Stimulated activated CD8-positive, alpha-beta memory T cell treated with anti-CD3 and anti-CD28 coated beads, Interleukin-2, amount 100 ng/mL, for 1 hour (primary cell): ENCODE measurements around the gene GALNT2.
A peak's percentile ranks its signal among the peaks of the same experiment; 100 is the strongest.

Experiments used
- DNase-seq, 2 donors: peaks; one replicate each; pipeline ENCODE4 v3.0.0-alpha.2; 2020; ENCODE audit warnings: low read depth in 2 of 2

The GALNT2 gene

DNA sequence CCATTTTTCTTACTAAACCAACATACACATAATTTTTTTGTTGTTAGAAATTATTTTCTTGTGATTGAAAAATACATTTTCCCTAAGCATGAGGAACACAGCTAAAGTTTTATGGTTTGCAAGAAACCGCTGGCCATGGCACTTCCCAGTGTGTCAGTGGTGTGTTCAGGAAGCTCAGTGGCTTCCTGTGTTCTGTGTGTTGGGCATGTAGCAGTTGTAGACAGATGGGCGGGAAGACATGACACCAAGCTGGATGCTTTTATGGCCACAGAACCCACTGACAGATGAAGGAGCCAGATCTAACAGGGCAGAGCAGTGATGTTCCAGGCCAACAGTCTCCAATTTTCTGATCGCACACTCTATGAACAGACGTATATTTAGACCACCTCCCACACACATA is 119.8 kb downstream of the GALNT2 start:
- DNase-seq = no peak

DNA sequence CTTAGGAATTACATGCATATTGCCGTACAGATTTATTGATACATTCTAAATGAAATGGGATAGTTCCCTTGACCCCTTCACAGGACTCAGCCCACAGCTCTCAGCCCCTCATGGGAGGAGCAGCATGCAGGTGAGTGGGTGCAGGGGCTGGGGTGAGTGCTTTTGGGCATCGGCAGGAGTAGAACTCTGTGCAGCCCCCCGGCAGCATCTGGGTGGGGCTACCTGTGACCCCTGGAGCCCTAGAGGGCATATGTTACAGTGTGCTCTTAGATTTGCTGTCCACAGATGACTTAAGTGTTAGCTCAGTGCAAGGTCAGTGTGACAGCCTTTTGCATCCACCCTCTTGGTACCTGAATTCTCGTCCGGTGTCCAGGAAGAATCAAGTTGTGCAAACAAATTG is 120.3 kb downstream of the GALNT2 start:
- no peak for DNase-seq

DNA sequence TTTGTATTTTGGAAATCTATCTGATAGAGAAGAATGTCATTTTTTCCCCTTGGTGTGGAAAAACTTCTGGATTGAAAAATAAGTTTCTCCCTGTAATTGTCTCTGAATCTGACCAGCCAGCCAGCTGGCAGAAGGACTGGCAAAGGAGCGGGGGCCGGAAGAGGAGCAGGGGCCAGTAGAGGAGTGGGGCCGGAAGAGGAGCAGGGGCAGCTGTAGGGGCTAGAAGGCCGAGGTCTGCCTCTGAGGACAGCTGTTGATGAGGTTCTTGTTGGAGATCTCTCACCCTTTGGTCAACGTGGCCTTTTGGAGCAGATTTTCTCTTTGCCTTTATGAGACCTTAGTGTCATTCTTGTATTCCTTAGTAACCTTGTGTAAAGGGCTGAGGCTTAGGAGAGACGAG is 121.8 kb downstream of the GALNT2 start:
- no peak for DNase-seq

DNA sequence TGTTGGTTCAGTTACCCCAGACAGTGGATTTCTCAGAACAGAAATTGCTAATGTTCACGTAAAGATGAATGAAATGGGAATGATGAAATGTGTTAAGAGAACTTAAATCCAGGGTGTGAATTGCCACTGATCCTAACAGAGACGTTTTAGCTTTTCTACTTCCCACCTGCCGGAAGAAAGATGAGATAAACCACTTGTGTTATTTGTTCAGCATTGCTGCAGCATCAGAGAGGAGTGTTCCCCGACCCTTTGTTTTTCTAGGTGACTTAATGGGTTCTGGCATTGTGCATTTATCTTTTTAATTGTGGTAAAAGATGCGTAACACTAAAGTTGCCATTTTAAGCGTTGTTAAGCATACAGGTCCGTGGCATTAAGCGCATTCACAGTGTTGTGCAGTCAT is 122.3 kb downstream of the GALNT2 start:
- DNase-seq = no peak

DNA sequence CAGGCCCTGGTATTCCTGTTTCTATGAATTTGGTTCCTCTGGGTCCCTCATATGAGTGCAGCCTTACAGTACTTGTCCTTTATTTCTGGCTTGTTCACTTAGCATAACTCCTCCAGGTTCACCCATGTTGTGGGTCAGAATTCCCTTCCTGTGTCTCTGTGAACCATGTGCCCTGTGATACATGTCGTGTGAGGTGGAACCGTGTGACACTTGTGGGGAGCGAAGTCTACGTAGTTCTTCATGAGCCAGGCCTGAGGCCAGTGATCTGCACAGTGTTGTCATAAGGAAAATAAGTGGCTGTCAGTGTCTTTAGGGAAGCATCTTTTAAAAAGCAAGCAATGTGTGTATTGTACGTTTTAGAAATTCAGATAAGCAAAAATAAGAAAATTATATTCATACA is 122.8 kb downstream of the GALNT2 start:
- DNase-seq = no peak

DNA sequence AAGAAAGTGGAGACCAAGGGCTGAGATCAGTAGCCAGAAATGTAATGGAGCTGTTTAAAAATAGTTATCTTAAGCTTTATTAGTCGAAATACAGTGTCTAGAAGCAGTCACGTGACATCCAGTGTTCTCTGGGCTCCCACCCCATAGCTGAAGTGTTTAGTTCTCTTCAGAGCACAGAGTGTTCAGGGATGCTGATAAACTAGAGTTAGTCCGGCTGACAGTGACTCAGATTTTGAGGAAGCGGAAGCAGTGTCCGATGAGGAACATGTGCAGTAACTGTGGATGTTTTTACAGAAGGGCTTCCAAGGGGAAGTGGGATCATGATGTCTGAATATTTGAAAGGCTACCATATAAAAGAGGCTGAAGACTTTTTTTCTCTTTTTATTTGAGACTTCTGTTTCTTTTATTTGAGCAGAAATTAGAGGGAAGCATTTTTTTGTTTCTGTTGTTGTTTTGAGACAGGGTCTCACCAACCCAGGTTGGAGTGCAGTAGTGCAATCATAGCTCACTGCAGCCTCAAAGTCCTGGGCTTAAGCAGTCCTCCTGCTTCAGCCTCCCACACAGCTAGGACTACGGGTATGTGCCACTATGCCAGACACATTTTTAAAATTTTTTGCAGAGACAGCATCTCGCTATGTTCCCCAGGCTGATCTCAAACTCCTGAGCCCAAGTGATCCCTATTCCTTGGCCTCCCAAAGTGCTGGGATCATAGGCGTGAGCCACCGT is 124.2 kb downstream of the GALNT2 start:
- DNase-seq = no peak

DNA sequence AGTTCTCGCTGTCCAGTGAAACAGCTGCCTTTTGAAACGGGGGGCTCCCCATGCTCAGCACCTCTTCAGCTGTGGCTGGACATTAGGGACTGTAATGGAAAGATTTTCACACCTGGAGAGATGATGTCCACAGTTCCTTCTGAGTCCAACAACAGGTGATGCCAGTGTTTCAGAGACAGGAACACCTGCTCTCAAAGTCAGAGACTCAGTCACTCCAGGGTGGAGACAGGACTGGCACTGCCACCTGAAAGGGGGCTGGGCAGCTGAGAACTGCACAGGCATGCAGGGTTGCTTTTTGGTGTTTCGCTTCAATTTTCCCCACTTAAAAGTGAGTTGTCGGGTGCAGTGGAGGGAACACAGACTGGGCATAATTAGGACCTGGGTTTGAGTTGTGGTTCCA is 124.8 kb downstream of the GALNT2 start:
- DNase-seq = no peak

DNA sequence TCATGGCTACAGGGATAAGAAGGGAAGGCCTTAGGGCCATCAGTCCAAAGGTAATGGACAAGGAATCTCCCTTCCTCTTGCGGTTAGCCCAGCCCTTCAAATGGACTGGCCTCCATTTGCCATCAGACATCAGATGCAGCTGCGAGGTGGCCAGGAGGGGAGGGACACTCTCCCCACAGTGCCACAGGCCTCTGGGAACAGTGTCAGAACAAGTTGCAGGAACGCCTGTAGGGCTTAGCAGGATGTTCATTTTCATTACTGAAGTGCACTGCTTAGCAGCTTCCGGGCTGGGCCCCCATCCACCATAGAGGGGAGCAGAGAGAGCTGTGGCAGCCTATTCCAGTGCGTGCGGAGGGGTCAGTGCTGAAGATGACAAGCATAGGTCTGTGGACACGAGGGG is 127.5 kb downstream of the GALNT2 start:
- DNase-seq = no peak

DNA sequence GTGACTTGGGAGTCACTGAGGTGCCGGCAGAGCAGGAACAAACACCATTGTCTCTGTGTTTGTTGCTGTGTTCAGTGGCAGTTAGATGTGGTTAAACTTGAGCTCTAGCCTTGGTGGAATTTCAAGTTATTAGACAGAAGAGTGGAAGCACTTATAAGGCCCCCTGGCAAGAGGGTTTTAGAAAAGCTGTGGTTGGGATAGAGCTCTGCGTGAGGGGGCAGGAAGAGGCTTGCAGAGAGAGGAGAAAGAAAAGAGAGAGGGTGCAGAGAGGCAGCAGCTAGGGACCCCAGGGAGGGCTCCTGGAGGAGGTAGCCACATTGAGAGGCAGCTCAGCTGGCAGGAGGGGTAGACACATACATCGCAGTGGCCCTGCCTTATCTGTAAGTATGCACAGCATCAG is 128.2 kb downstream of the GALNT2 start:
- DNase-seq = no peak

DNA sequence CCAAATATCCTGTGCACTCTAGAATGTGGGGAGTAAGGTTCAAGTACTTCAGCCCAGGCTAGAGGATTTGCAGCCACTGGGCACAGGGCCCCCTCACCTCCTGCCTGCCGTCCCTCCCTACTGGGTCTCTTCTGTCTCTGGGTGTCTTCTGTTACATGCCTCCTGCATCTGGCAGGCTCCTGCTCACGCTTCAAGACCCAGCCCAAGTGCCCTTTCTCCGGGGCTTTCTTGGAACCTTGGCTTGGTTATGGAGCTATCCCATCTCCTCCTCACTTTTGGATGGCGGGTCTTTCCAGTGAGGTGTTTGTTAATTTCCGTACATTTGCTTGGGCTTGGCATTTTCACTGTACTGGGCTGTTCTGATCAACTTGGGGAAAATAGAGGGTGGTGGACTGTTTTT is 129.0 kb downstream of the GALNT2 start:
- DNase-seq = no peak

DNA sequence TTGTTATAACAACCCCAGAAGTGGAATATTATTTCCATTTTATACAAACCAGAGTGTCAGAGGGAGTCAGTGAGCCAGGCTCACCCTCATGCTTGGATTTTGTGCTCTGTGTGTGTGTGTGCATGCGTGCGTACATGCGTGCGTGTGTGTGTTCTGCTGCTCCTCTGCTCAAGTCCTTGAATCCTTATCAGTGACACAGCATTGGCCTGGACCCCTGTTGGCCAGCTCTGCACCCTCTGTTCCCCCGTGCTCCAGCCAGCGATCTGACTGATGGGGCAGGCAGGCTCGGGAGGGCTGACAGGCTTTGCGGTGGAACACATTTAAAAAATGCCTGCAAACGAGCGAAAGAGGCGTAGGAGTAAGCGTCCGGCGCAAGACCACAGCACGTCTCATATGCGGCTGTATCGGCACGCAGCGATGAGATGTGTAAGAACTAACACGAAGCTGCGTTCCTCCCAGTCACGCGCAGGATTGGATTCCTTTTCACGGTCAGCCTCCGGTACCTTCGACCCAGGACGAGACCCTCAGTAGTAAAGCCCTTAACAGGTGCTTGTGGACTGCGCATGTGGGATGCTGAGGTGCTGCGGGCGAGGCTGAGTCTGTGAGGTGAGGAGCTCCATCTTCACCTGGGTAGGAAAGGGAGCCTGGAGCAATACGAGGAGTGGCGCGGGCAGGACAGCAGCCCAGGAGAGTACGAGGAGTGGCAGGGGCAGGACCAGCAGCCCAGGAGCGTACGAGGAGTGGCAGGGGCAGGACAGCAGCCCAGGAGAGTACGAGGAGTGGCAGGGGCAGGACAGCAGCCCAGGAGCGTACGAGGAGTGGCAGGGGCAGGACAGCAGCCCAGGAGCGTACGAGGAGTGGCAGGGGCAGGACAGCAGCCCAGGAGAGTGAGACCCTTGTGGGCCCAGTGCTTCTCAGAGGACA is 130.9 kb downstream of the GALNT2 start:
- DNase-seq = no peak

DNA sequence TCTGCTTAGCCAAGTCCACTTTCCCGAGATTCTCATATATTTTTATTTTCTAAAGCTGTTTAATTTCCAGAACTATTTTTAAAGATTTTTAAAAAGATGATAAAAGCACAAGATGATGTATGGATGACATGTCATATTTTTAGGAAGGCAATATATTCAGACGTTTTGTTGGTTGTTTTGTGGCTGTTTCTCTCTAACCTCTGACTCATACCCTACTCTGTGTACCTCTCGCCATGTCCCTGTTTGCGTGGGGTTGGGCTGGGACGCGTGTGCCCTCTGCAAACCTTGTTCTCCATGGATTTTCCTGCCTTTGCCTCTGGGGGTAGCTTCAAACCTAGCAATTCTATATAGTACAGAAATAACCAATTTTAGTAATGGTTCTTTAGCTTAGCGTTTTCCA is 132.0 kb downstream of the GALNT2 start:
- DNase-seq = no peak

DNA sequence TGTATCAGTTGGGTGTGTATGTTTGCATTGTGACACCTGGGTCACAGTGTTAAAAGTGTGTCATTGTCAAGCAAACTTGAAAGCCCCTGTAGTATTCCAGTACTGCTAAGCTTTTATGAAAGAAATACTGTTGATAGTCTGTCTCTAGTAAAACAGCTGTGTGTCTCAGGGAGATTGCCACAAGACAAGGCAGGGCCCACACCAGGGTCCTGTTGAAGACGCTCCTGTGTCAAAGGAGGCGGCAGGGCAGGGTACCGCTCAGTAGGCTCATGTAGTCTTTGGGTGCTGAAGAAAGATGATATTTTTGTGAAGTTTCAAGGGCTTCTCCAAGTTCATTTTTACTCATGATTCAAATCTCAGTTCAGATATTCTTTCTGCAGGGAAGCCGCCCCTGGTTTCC is 132.5 kb downstream of the GALNT2 start:
- no peak for DNase-seq

DNA sequence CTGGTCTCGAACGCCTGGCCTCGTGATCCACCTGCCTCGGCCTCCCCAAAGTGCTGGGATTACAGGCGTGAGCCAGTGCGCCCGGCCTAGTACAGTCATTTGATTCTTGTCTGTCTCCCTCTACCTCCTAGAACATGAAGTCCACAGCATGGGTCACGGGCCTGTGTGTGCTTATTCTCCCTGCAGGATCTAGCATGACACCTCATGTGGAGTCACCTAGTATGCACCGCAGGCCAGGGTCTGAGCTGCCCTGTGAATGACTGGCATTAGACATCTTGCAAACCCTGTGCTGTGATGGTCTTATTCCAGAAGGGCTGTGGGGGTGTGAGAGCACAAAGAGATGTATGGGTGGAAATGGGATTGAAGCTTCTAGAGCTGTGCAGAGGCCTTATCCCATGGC is 133.2 kb downstream of the GALNT2 start:
- DNase-seq = no peak

DNA sequence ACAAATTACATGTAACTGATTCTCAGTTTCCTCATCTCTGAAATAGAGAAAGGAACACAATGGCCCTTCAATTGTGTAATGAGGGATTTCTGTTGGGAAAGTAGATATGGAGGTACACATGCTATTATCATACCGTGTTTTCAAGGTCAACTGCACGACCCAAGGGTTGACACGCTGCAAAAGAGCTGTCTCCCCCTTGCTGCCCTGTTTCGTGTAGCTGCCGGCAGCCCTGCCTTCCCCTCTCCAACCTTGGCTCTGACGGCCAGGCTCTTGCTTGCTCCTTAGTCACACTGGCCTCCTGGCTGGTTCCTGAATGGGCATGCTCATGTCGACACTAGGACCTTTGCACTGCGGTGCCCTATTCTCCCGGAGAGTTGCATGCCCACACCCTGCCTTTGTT is 134.4 kb downstream of the GALNT2 start:
- no peak for DNase-seq

DNA sequence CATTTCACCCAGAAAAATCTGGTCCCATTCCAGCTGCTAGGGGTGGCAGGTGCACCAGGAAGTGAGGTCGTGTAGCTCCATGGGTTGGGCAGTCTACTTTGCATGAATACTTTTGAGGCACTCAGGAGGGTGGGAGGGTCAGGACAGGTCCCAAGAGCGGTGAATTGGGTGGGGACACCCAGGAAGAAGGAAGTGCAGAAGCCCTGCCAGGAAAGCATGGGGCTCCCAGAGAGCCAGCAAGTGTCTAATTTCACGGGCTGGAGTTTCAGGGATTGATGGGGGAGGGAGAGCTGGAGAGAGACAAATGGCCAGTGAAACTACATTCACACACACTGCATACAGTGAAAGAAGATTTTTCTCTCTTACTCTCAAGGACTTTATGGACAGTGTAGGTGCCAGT is 137.8 kb downstream of the GALNT2 start:
- no peak for DNase-seq

DNA sequence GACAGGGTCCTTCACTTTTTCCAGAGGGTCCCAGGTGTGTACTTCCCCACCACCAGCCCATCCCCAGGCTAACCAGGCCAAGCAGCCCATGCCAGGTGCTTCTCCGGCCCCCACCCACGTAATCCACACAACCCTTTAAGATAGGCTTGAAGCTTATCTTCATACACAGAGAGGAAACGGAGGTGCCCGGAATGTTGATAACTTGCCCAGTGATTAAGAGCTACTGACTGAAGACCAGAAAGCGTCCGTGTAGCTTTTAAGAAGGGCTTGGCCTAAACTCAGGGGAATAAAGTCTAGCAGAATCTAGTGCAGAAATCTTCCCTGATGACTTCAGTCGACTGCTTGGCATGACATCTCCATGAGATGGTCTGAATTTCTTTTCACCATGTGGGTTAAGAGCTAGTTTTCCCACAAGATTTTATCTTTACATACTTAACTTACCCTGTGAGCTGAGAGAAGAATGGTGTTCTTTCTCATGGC is 138.7 kb downstream of the GALNT2 start:
- no peak for DNase-seq

DNA sequence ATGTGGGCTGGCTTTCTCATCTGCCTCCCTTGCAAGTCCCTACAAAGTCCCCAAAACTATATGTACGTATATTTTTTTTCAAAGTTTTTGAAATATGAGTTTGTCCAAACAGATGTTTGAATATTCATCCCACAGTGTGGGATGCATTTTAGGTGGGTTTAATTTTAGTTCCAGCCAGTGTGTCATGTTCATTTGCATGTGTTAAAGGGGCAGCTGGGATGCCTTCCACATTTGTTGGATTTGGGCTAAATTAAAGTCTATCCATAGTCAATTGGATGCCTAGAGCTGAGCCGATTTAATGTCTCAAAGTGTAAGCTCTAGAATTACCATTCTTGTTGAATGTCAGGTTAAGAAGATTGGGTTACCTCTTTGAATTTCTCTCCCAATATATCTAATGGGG is 139.2 kb downstream of the GALNT2 start:
- no peak for DNase-seq

DNA sequence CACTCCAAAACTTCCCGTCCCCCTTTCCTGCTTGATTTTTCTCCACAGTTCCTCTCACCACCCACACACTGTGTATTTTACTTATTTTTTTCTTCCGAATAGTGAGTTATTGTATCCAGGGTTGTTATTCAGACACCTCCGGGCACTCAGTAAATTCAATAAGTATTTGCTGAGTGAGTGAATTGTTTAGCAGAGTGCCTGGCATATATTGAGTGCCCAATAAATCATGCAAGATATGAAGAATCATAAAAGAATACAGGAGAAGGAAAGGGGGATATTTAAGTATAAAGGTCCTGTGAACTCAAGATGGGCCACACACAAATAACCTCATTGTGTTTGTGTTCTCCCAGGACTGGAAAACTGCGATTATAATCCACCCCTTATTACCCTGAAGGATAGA is 139.9 kb downstream of the GALNT2 start:
- DNase-seq = no peak

DNA sequence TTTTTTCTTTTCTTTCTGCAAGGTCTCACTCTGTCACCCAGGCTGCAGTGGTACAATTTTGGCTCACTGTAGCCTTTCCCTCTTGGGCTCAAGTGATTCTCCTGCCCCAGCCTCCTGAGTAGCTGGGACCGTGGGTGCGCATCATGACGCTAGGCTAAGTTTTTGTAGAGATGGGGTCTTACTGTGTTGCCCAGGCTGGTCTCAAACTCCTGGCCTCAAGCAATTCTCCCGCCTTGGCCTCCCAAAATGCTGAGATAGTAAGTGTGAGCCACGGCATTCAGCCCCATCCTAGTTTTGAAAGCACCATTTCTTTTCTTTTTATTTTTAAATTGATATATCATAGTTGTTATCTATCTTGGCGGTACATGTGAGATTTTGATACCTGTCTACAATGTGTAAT is 140.6 kb downstream of the GALNT2 start:
- no peak for DNase-seq

DNA sequence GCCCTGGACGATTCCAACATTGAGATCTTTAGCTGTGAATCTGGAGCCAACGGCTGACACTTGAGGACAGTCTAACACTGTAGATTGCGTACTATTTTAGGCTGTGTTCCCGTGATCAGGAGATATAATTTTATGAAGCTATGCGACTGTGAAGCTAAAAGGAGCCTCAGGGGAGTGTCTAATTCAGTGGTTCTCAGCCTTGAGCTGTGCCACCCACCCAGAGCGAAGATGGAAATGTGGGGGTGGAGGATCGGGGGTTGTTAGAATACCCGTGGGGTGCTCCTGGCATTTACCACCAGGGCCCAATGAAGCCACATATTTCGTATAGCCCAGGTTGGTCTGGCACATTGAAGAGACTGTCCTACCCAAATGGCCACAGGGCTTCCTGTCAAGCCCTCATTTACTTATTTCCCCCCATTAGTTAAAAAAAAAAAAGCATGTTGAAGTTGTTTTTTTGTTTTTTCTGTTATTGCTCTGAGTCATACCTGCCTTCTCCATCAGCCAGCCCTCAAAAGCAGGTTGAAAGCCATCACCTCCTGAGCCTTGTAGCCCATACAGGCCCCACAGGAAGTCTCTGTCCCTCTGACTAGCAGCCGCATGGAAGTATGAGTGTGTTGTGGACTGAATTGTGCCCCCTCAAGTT is 141.7 kb downstream of the GALNT2 start:
- peak in 1 of 2 donors; percentile 11 for DNase-seq

DNA sequence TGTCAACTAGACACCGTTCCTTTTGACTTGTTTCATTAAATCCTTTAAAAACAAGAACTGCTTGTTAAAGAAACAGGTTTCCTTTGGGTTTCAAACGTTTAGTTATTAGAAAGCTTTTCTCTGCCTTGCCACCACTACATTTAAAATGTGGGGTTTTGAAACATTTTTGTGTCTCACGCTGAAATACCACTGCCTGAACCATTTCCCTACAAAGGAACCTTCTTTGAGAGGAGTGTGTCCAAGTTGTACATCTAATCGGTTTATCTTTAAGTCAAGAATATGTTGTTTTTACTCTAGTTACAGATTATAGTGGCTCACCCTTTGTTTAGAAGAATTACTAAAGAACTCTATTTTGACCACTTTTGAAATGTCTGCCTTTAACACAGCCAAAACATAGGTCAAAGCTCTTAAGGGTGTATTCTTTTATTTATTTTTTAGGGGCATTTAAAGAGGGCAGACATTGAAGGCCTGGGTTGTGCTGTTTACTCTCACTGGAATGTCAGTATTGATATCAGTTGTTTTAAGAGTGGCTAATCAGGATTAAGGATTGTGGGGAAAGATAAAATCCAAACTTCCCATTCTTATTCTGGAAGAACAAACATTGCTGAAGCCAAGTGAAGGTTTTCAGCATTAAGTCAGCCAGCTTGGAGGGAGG is 143.4 kb downstream of the GALNT2 start:
- no peak for DNase-seq
